Esophagus squamous epithelium (tissue), 5 donors: ENCODE measurements around the gene SULT6B1. TPM values are rescaled to one million over a fixed set of nuclear protein-coding genes. Genes with fewer than 3 reads are reported as not detected.
A peak's percentile ranks its signal among the peaks of the same experiment; 100 is the strongest.

Experiments
- DNase-seq: peaks from one replicate; lab custom pipeline; 2025; lab: John Stamatoyannopoulos, UW
- H3K27ac ChIP-seq, 4 donors: fragments of 200-600 bp; sonication (generic); one replicate each; pipeline ENCODE4 v1.5.1; 2016 to 2019; ENCODE audit warnings: mild to moderate bottlenecking in 1 of 4
- H3K27me3 ChIP-seq, 4 donors: fragments of 200-600 bp; sonication (generic); 1 replicate in 3 of 4; 2 replicates in 1 of 4; pipeline versions ENCODE4 v1.5.1 to v1.6.0; 2017 to 2021; ENCODE audit warnings: antibody characterized with exemption in 1 of 4
- H3K36me3 ChIP-seq, 3 donors: fragments of 200-600 bp; sonication (generic); one replicate each; pipeline ENCODE4 v1.5.1; 2016 to 2019
- H3K4me1 ChIP-seq, 3 donors: fragments of 200-600 bp; sonication (generic); one replicate each; pipeline ENCODE4 v1.5.1; 2017 to 2019
- H3K4me3 ChIP-seq, 4 donors: fragments of 200-600 bp; sonication (generic); 1 replicate in 3 of 4; 2 replicates in 1 of 4; pipeline ENCODE4 v1.5.1; 2016 to 2019; ENCODE audit warnings: mild to moderate bottlenecking in 2 of 4, moderate library complexity in 1 of 4
- H3K9me3 ChIP-seq, 3 donors: fragments of 200-600 bp; sonication (generic); one replicate each; pipeline ENCODE4 v1.5.1; 2016 to 2019
- POLR2A ChIP-seq, 4 donors: fragments of 450-650 bp; IDR thresholded peaks; one replicate each; pipeline ENCODE4 v1.6.1; 2017; ENCODE audit warnings: antibody characterized with exemption in 4 of 4, mild to moderate bottlenecking in 4 of 4, moderate library complexity in 3 of 4
- WGBS, 2 donors: methylation state at CpG; one replicate each; pipeline ENCODE4 v1.1.5; 2018; 5-methylcytosine and 5-hydroxymethylcytosine counted together
- intact Hi-C: fragments of 100-400 bp; cut with DNase I; formaldehyde crosslinking; loops from one replicate; pipeline ENCODE4 v1.15.0; 2022
- total RNA-seq, 4 donors: library from RNA; depleted of rRNA; stranded (reverse); fragments of >200 nt; gene quantifications; one replicate each; pipeline ENCODE4 v1.1.0, GENCODE V29; 2016
- TF ChIP-seq, protein P1 (sequence below), 6 experiments: fragments of 450-650 bp in 4 of 6; fragments of 200-600 bp in 2 of 6; sonication (generic) in 2 of 6; IDR thresholded peaks; one replicate each; pipeline ENCODE4 v1.5.1; 2016 to 2019; ENCODE audit warnings: antibody characterized with exemption in 6 of 6, mild to moderate bottlenecking in 4 of 6, moderate library complexity in 4 of 6
- donor health status: DM: yes; HTN: yes; CAD: no.

SULT6B1 gene
- not detected for total RNA-seq

DNA sequence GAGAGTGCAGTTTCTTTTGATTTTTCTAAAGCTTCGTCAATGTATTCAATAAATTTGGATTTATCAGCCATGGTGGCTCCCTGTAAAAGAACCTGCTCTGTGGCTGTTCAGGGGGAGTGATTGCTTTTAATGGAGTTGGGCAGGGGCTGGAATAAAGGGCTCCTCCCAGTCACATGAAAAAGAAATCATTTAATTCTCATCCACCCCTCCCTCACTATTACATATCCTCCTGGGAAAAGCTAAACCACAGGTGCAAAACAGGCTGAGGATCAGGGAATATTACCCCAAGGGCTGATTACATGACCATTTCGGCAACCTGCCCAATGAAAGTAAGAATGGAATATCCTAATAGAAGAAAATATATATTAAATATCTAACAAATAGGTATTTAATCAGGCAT is at the start of gene SULT6B1:
SULT6B1 (minus strand) TSS at position 101 of the 400 bp plus-strand sequence; CDS start at position 71, 30 bp downstream.
- no peak for TF ChIP-seq POLR2A (IDR thresholded peaks at IDR 0.05)
- TF ChIP-seq, protein P1, sequence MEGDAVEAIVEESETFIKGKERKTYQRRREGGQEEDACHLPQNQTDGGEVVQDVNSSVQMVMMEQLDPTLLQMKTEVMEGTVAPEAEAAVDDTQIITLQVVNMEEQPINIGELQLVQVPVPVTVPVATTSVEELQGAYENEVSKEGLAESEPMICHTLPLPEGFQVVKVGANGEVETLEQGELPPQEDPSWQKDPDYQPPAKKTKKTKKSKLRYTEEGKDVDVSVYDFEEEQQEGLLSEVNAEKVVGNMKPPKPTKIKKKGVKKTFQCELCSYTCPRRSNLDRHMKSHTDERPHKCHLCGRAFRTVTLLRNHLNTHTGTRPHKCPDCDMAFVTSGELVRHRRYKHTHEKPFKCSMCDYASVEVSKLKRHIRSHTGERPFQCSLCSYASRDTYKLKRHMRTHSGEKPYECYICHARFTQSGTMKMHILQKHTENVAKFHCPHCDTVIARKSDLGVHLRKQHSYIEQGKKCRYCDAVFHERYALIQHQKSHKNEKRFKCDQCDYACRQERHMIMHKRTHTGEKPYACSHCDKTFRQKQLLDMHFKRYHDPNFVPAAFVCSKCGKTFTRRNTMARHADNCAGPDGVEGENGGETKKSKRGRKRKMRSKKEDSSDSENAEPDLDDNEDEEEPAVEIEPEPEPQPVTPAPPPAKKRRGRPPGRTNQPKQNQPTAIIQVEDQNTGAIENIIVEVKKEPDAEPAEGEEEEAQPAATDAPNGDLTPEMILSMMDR (IDR thresholded peaks at IDR 0.05) = no peak
- intact Hi-C loops = no loop called here
- DNase-seq = no peak
- Histone ChIP-seq H3K36me3 (no peaks in the 10 kb centered on the region), H3K4me3 (no peak within 1 kb of the TSS), H3K4me1 (peaks cover 0 to 15% (median 7%) of the 10 kb centered on the region in 3 donors), H3K27ac (peak within 1 kb of the TSS in 3 of 4 donors; percentile 5 to 50 (median 48)), H3K27me3 (no peaks in the 10 kb centered on the region), H3K9me3 (no peaks in the 10 kb centered on the region)
- 80 to 84% methylated on average over 2 of the region's 2 CpGs for WGBS, 2 donors

DNA sequence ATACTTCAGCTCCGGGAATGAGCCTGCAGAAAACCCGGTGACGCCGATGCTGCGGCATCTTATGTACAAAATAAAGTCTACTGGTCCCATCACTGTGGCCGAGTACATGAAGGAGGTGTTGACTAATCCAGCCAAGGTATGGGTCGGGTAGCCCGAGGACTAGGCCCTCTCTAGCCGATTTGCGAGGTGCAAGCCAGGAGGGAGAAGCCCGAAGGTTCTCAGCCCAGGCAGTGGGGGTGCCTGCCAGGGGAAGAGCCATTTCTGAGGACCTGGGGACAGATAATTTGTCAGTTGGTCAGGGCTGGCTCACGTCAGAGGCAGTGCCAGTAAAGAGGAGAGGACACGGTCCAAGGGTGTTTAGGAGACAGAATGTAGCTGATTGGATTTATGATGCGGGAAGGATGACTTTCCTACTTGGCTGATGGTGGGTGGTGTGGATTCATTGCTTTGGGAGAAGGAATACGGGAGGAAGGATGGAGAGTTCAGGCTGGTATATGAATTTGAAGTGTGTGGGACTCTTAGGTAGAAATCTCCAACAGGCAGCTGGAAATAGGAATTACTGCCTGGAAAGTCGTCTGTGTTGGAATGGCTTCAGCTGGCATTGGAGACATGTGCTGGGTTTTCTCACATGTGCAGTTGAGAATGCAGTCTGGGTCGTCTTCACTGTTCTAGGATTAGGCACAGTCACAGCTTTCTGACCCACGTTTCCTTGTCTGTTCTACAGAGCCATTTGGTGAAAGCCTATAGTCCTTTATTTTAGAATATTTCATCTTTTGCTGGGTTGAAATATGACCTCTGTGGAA is 43.9 kb upstream of the SULT6B1 start:
- intact Hi-C loops = no loop called here
- no peak for DNase-seq
- peaks cover 9 to 40% (median 22%) of the 10 kb centered on the region in 3 donors for H3K4me1 ChIP-seq
- no peaks in the 10 kb centered on the region for H3K9me3 ChIP-seq
- TF ChIP-seq POLR2A (IDR thresholded peaks at IDR 0.05) = no peak
- TF ChIP-seq, protein P1 (IDR thresholded peaks at IDR 0.05) = no peak
- peak overlapping the region; percentile 66 to 96 (median 86) for H3K4me3 ChIP-seq
- 13 to 18% methylated on average over 12 to 16 of the region's 18 CpGs for WGBS, 2 donors
- peak overlapping the region; percentile 88 to 96 (median 95) for H3K27ac ChIP-seq
- H3K27me3 ChIP-seq = no peaks in the 10 kb centered on the region
- peaks cover 8 to 31% (median 8%) of the 10 kb centered on the region in 3 donors for H3K36me3 ChIP-seq

GRCh38 chr2:37231241-37232130 is 43.0 kb upstream of the SULT6B1 start, which contains the start of the genes CEBPZ and NDUFAF7:
Gene CEBPZ (minus strand): TSS chr2:37231596. CDS start chr2:37231567, 29 bp downstream.
Gene NDUFAF7 (plus strand): TSS chr2:37231658. CDS start chr2:37231706, 48 bp downstream.
- DNase-seq = peak; percentile 16
- no peaks in the 10 kb centered on the region for H3K27me3 ChIP-seq
- peaks cover 9 to 48% (median 22%) of the 10 kb centered on the region in 3 donors for H3K4me1 ChIP-seq
- peak in 2 of 4 donors; percentile 78 to 80 for TF ChIP-seq POLR2A (IDR thresholded peaks at IDR 0.05)
- TF ChIP-seq, protein P1 (IDR thresholded peaks at IDR 0.05) = peak in 2 of 6 experiments; percentile 4
- no peaks in the 10 kb centered on the region for H3K9me3 ChIP-seq
- H3K4me3 ChIP-seq = peak within 1 kb of the TSS; percentile 66 to 96 (median 86)
- WGBS, 2 donors = 1% methylated on average over 30 to 37 of the region's 73 CpGs
- H3K36me3 ChIP-seq = peaks cover 8 to 31% (median 8%) of the 10 kb centered on the region in 3 donors
- intact Hi-C loops = no loop called here
- H3K27ac ChIP-seq = peak within 1 kb of the TSS; percentile 88 to 96 (median 95)

- no peak for TF ChIP-seq POLR2A (IDR thresholded peaks at IDR 0.05)
- TF ChIP-seq, protein P1 (IDR thresholded peaks at IDR 0.05) = no peak
- no peaks in the 10 kb centered on the region for H3K9me3 ChIP-seq
- H3K36me3 ChIP-seq = peaks cover 8 to 28% (median 8%) of the 10 kb centered on the region in 3 donors
- peaks cover 9 to 53% (median 22%) of the 10 kb centered on the region in 3 donors for H3K4me1 ChIP-seq
- H3K4me3 ChIP-seq = peak overlapping the region; percentile 66 to 96 (median 86)
- intact Hi-C loops = no loop called here
- DNase-seq = no peak
- H3K27ac ChIP-seq = peak overlapping the region; percentile 88 to 96 (median 95)
- H3K27me3 ChIP-seq = no peaks in the 10 kb centered on the region
- WGBS, 2 donors = 1% methylated on average over 8 of the region's 8 CpGs
Observed at GRCh38 chr2:37230581-37230980, 42.1 kb upstream of the SULT6B1 start.
